ENCODE data around the gene VCY.
"Not testable (repeated sequence)": the region's sequence is repeated elsewhere in the genome, so short reads cannot be mapped to it uniquely, and the experiment has no call there.

VCY gene

GRCh38 chrY:13986373-13986772 lies at the start of gene VCY:
Gene VCY, minus strand, starts transcription at chrY:13986473. Its CDS starts 33 bp downstream, at chrY:13986440.
- H3K36me3 Mint-ChIP-seq; H3K27ac Mint-ChIP-seq; ATAC-seq (replicated peaks): not testable (repeated sequence)

GRCh38 chrY:14030395-14030794 lies 44.1 kb upstream of the VCY start:
- not testable (repeated sequence) for ATAC-seq (replicated peaks); DNase-seq; H3K4me1 Mint-ChIP-seq; H3K4me3 Mint-ChIP-seq; H3K27ac Mint-ChIP-seq; H3K27me3 Mint-ChIP-seq; H3K9me3 Mint-ChIP-seq; H3K36me3 Mint-ChIP-seq

More at GRCh38 chrY:13986373-13986772, at the start of gene VCY:
- not testable (repeated sequence) for H3K9me3 Mint-ChIP-seq, H3K4me1 Mint-ChIP-seq, H3K27me3 Mint-ChIP-seq, DNase-seq, H3K4me3 Mint-ChIP-seq

- ATAC-seq (replicated peaks); H3K9me3 Mint-ChIP-seq; H3K27ac Mint-ChIP-seq; H3K36me3 Mint-ChIP-seq; H3K4me3 Mint-ChIP-seq; DNase-seq; H3K27me3 Mint-ChIP-seq; H3K4me1 Mint-ChIP-seq: not testable (repeated sequence)
These were observed 25.6 kb upstream of the VCY start for GRCh38 chrY:14011916-14012315.

- not testable (repeated sequence) for H3K4me3 Mint-ChIP-seq; H3K36me3 Mint-ChIP-seq; DNase-seq; H3K27ac Mint-ChIP-seq; ATAC-seq (replicated peaks); H3K9me3 Mint-ChIP-seq; H3K4me1 Mint-ChIP-seq; H3K27me3 Mint-ChIP-seq
These were observed 43.9 kb downstream of the VCY start for GRCh38 chrY:13942406-13942805.

Data from stimulated activated naive B cell treated with anti-CD40 and anti-IgM and Interleukin-4, amounts not matched to agents 10 μg/mL and 1 μg/mL and 100 μg/mL, for 72 hours (primary cell).